Measurements from ENCODE around the gene IDH3B.

DNA sequence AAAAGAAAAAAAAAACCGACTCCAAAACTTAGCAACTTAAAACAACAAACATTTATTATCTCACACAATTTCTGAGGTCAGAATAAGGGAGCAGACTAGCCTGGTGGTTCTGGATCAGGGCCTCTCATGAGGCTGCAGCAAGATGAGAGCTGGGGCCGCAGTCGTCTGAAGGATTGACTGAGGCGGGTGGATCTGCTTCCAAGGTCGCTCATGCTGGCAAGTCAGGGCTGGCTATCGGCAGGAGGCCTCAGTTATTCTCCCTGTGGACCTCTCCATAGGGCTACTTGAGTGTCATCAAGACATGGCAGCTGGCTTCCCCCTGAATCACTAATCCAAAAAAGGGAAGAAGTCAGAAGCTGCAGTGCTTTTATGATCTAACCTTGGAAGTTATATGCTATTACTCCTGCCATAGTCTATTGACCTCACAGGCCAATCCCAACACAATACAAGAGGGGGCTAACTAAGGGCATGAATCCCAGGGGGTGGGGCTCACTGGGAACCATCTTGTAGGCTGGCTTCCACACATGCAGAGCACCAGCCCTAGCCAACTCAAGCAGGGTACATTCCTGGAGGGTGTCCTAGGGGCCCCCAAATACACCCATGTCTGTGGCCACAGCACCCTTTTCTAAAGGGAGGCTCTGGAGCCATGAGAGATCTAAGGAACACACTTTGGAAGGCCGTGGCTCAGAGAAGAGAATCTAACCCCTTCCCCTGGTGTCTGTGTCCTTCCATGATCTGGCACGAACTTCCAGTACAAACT is 39.9 kb upstream of the IDH3B start:
- TF ChIP-seq ZNF274 (IDR thresholded peaks at IDR 0.05; ENCODE audit: low read depth, low read length) (no peak), YY1 (IDR thresholded peaks at IDR 0.05; ENCODE audit: insufficient read depth, insufficient read length) (no peak), SUZ12 (IDR thresholded peaks at IDR 0.05; ENCODE audit: extremely low read depth, insufficient read depth, insufficient read length) (no peak)
